Left ventricle myocardium inferior (tissue), 1 donor: ENCODE measurements around the gene TEX13D. TPM values are rescaled to one million over a fixed set of nuclear protein-coding genes. Genes with fewer than 3 reads are reported as not detected.

Experiments
- DNase-seq: peaks from one replicate; pipeline ENCODE4 v3.0.0-alpha.2; 2020
- H3K27ac ChIP-seq: fragments of 200-600 bp; replicated peaks from 2 replicates; pipeline ENCODE4 v1.8.0; 2021
- H3K27me3 ChIP-seq: fragments of 200-600 bp; 2 replicates; pipeline ENCODE4 v1.8.0; 2021; ENCODE audit warnings: low read depth
- H3K36me3 ChIP-seq: fragments of 200-600 bp; 2 replicates; pipeline ENCODE4 v1.8.0; 2021
- H3K4me1 ChIP-seq: fragments of 200-600 bp; 2 replicates; pipeline ENCODE4 v1.8.0; 2021
- H3K4me3 ChIP-seq: fragments of 200-600 bp; 2 replicates; pipeline ENCODE4 v1.8.0; 2021; ENCODE audit warnings: mild to moderate bottlenecking, moderate library complexity
- H3K9me3 ChIP-seq: fragments of 200-600 bp; replicated peaks from 2 replicates; pipeline ENCODE4 v1.8.0; 2021
- CTCF ChIP-seq: fragments of 200-600 bp; IDR thresholded peaks from 2 replicates; pipeline ENCODE4 v1.8.0; 2021; ENCODE audit warnings: antibody characterized with exemption, mild to moderate bottlenecking, borderline replicate concordance
- intact Hi-C: fragments of 100-400 bp; cut with micrococcal nuclease; formaldehyde crosslinking; loops from one replicate; pipeline ENCODE4 v1.11.0; 2022
- total RNA-seq: library from RNA; stranded (reverse); fragmentation: NEBNext Ultra II Directional; extraction: Animal tissue kit (Norgen Biotek cat#: 25700); gene quantifications from one replicate; pipeline ENCODE4 v1.2.1, GENCODE V29; 2021
- donor health status: DM: no; HTN: yes; CAD: no; lungs with severe emphysema.

TEX13D gene
- total RNA-seq, 1 donor from 2014 or later, result not detected

GRCh38 chrX:124338733-124339514 is 6.5 kb downstream of the TEX13D start:
- Histone ChIP-seq H3K27ac (no peak overlapping the region), H3K36me3 (no peaks in the 10 kb centered on the region), H3K9me3 (no peaks in the 10 kb centered on the region), H3K4me1 (no peaks in the 10 kb centered on the region), H3K4me3 (no peak overlapping the region), H3K27me3 (no peaks in the 10 kb centered on the region)
- intact Hi-C loops, result no loop called here
- TF ChIP-seq CTCF, result no peak
- no peak for DNase-seq

GRCh38 chrX:124341396-124342132 is 9.1 kb downstream of the TEX13D start:
- Histone ChIP-seq H3K27me3 (no peaks in the 10 kb centered on the region), H3K4me3 (no peak overlapping the region), H3K27ac (no peak overlapping the region), H3K9me3 (no peaks in the 10 kb centered on the region), H3K4me1 (no peaks in the 10 kb centered on the region), H3K36me3 (no peaks in the 10 kb centered on the region)
- TF ChIP-seq CTCF, result no peak
- intact Hi-C loops, result no loop called here
- DNase-seq, result no peak

- H3K9me3 ChIP-seq, result no peaks in the 10 kb centered on the region
- H3K27me3 ChIP-seq, result no peaks in the 10 kb centered on the region
- DNase-seq, result no peak
- TF ChIP-seq CTCF, result no peak
- no peaks in the 10 kb centered on the region for H3K4me1 ChIP-seq
- no peak overlapping the region for H3K27ac ChIP-seq
- no peak overlapping the region for H3K4me3 ChIP-seq
- intact Hi-C loops, result no loop called here
- H3K36me3 ChIP-seq, result no peaks in the 10 kb centered on the region
Observed at GRCh38 chrX:124342174-124342867, 9.9 kb downstream of the TEX13D start.

- intact Hi-C loops, result no loop called here
- no peak overlapping the region for H3K27ac ChIP-seq
- no peak overlapping the region for H3K4me3 ChIP-seq
- no peak for TF ChIP-seq CTCF
- no peak for DNase-seq
- no peaks in the 10 kb centered on the region for H3K36me3 ChIP-seq
- H3K4me1 ChIP-seq, result no peaks in the 10 kb centered on the region
- H3K27me3 ChIP-seq, result no peaks in the 10 kb centered on the region
- H3K9me3 ChIP-seq, result no peaks in the 10 kb centered on the region
Observed at GRCh38 chrX:124343016-124343415, 10.6 kb downstream of the TEX13D start.

GRCh38 chrX:124344246-124344645 is 11.8 kb downstream of the TEX13D start:
- H3K4me1 ChIP-seq, result no peaks in the 10 kb centered on the region
- no peak for DNase-seq
- no peaks in the 10 kb centered on the region for H3K27me3 ChIP-seq
- no peaks in the 10 kb centered on the region for H3K36me3 ChIP-seq
- H3K27ac ChIP-seq, result no peak overlapping the region
- intact Hi-C loops, result no loop called here
- no peaks in the 10 kb centered on the region for H3K9me3 ChIP-seq
- H3K4me3 ChIP-seq, result no peak overlapping the region
- no peak for TF ChIP-seq CTCF
